Measurements from ENCODE around the gene LAPTM5.

The LAPTM5 gene

GRCh38 chr1:30712583-30712982 lies 45.0 kb downstream of the LAPTM5 start:
- no peak for DNase-seq

GRCh38 chr1:30710407-30710806 lies 47.2 kb downstream of the LAPTM5 start:
- no peak for DNase-seq

- no peak for DNase-seq
These were observed 49.2 kb downstream of the LAPTM5 start for GRCh38 chr1:30708361-30708728.

GRCh38 chr1:30707412-30708360 lies 49.9 kb downstream of the LAPTM5 start:
- peak; percentile 76 for DNase-seq

- no peak for DNase-seq
These were observed 51.0 kb downstream of the LAPTM5 start for GRCh38 chr1:30706528-30706927.

GRCh38 chr1:30705698-30706097 lies 51.9 kb downstream of the LAPTM5 start:
- DNase-seq = no peak

GRCh38 chr1:30704765-30705509 lies 52.6 kb downstream of the LAPTM5 start:
- no peak for DNase-seq

- DNase-seq = no peak
These were observed 53.3 kb downstream of the LAPTM5 start for GRCh38 chr1:30704271-30704670.

- DNase-seq = no peak
These were observed 54.8 kb downstream of the LAPTM5 start for GRCh38 chr1:30702823-30703222.

- DNase-seq = no peak
These were observed 56.3 kb downstream of the LAPTM5 start for GRCh38 chr1:30701258-30701633.

- DNase-seq = no peak
These were observed 56.9 kb downstream of the LAPTM5 start for GRCh38 chr1:30700528-30701257.

- DNase-seq = no peak
These were observed 57.8 kb downstream of the LAPTM5 start for GRCh38 chr1:30699762-30700161.

GRCh38 chr1:30698401-30698981 lies 59.1 kb downstream of the LAPTM5 start:
- no peak for DNase-seq

- DNase-seq = no peak
These were observed 59.8 kb downstream of the LAPTM5 start for GRCh38 chr1:30697571-30698376.

GRCh38 chr1:30696831-30697230 lies 60.7 kb downstream of the LAPTM5 start:
- DNase-seq = no peak

GRCh38 chr1:30695439-30695841 lies 62.1 kb downstream of the LAPTM5 start:
- DNase-seq = no peak

GRCh38 chr1:30694280-30695175 lies 63.0 kb downstream of the LAPTM5 start:
- DNase-seq = no peak

GRCh38 chr1:30693822-30694221 lies 63.8 kb downstream of the LAPTM5 start:
- DNase-seq = no peak

GRCh38 chr1:30693366-30693765 lies 64.2 kb downstream of the LAPTM5 start:
- DNase-seq = no peak

GRCh38 chr1:30692948-30693301 lies 64.6 kb downstream of the LAPTM5 start:
- no peak for DNase-seq

Data from activated CD4-positive, alpha-beta T cell treated with anti-CD3 and anti-CD28 coated beads, Interleukin-2, Interleukin-6, amounts not matched to agents 100 ng/mL and 50 ng/mL, durations not matched to agents 16 hours and 8 hours (primary cell).